NCI-H524 (cell line): ENCODE measurements around the gene RGL4.
"Not testable (repeated sequence)": the region's sequence is repeated elsewhere in the genome, so short reads cannot be mapped to it uniquely, and the experiment has no call there.

Source experiments
- DNase-seq, 2 experiments: peaks; one replicate each; lab custom pipeline; 2025; lab: John Stamatoyannopoulos, UW

Gene RGL4

GRCh38 chr22:23698094-23698493 is 7.3 kb downstream of the RGL4 start:
- no peak for DNase-seq

- no peak for DNase-seq
Observed at GRCh38 chr22:23698673-23699235, 7.9 kb downstream of the RGL4 start.

- no peak for DNase-seq
Observed at GRCh38 chr22:23700706-23701105, 9.9 kb downstream of the RGL4 start.

- no peak for DNase-seq
Observed at GRCh38 chr22:23704062-23704461, 13.2 kb downstream of the RGL4 start.

- DNase-seq = no peak
Observed at GRCh38 chr22:23704829-23705228, 14.0 kb downstream of the RGL4 start.

GRCh38 chr22:23705358-23705757 is 14.5 kb downstream of the RGL4 start:
- no peak for DNase-seq

GRCh38 chr22:23708270-23708669 is 17.5 kb downstream of the RGL4 start:
- DNase-seq = no peak

- no peak for DNase-seq
Observed at GRCh38 chr22:23709107-23709506, 18.3 kb downstream of the RGL4 start.

- no peak for DNase-seq
Observed at GRCh38 chr22:23712256-23712655, 21.4 kb downstream of the RGL4 start.

- DNase-seq = no peak
Observed at GRCh38 chr22:23713696-23714595, 23.1 kb downstream of the RGL4 start.

- no peak for DNase-seq
Observed at GRCh38 chr22:23714596-23715578, 24.1 kb downstream of the RGL4 start.

- no peak for DNase-seq
Observed at GRCh38 chr22:23715806-23716375, 25.1 kb downstream of the RGL4 start.

GRCh38 chr22:23716811-23717801 is 26.3 kb downstream of the RGL4 start:
- peak; percentile 72 to 90 for DNase-seq

- DNase-seq = no peak
Observed at GRCh38 chr22:23718371-23719165, 27.8 kb downstream of the RGL4 start.

- DNase-seq = no peak
Observed at GRCh38 chr22:23720855-23721254, 30.0 kb downstream of the RGL4 start.

- peak; percentile 15 to 47 for DNase-seq
Observed at GRCh38 chr22:23722160-23722559, 31.3 kb downstream of the RGL4 start.

- no peak for DNase-seq
Observed at GRCh38 chr22:23722724-23723123, 31.9 kb downstream of the RGL4 start.

- DNase-seq = not testable (repeated sequence)
Observed at GRCh38 chr22:23728108-23728507, 37.3 kb downstream of the RGL4 start.

GRCh38 chr22:23737696-23738095 is 46.9 kb downstream of the RGL4 start:
- DNase-seq = no peak
